ENCODE results near the gene KCNT1.
"Not testable (repeated sequence)": the region's sequence is repeated elsewhere in the genome, so short reads cannot be mapped to it uniquely, and the experiment has no call there.

KCNT1 gene

GRCh38 chr9:135701959-135702721, at the start of gene KCNT1:
TSS of gene KCNT1 (plus strand) at chr9:135702185. CDS start at chr9:135702259, 74 bp downstream.
- no peak for DNase-seq (ENCODE audit: low read depth)

DNA sequence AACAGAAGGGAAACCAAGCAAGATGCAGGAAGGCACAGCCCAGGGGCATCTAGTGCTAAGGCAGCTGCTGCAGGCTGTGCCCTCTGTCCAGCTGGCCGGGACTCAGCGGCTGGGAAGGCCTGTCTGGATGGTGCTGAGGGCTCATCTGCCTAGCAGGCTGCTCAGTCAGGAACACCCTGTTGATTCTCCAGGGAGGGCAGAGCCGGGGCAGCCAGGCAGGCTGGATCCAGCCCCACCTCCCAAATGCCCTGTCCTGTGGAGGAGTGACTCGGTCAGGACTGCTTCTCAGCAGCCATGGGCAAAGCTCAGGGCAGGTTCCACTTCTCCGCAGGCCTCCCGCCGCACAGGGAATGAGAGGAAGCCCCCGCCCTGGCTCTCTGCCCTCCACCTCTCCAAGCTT, 46.7 kb upstream of the KCNT1 start:
- DNase-seq (ENCODE audit: low read depth), result no peak

DNA sequence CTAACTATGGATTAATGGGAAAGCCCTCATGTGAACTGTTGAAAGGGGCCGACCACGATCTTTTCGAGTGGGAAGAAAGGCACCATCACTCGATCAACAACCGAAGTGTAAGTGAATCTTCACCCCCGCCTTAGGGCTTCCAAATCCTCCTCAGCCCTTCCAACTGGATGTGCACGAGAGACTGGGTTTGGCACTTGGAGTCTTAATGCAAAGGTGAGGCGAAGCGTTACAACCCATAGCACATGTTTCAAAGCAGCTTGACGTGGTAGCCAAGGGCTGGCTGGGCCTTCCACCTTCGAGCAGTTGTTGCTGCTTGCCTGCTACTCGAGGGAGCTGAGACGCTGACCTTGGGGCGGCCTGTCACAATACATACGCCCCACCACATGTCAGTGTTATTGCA, 44.6 kb upstream of the KCNT1 start:
- DNase-seq (ENCODE audit: low read depth), result no peak

- no peak for DNase-seq (ENCODE audit: low read depth)
These were observed 42.7 kb upstream of the KCNT1 start for GRCh38 chr9:135659252-135659651.

DNA sequence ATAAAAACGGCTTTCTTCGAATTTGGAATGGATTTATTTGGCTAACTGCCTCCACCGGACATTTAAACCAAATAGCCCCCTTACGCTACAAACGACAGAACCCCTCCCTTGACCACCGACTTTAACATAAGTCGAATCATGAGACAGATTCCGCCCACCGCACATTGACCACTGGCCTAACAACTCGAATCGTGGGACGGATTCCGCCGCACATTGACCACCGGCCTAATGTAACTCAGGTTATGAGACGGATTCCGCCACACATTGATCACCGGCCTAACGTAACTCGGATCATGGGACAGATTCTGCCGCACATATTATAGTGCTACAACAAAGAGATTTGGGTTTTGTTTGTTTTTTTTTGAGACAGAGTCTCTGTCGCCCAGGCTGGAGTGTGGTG, 41.6 kb upstream of the KCNT1 start:
- DNase-seq (ENCODE audit: low read depth), result no peak

- no peak for DNase-seq (ENCODE audit: low read depth)
These were observed 40.0 kb upstream of the KCNT1 start for GRCh38 chr9:135661816-135662560.

- DNase-seq (ENCODE audit: low read depth), result no peak
These were observed 39.1 kb upstream of the KCNT1 start, which contains the start of gene LCN9 for GRCh38 chr9:135662758-135663450. TSS of gene LCN9 (plus strand) at chr9:135663309. CDS start at chr9:135663322, 13 bp downstream.

DNA sequence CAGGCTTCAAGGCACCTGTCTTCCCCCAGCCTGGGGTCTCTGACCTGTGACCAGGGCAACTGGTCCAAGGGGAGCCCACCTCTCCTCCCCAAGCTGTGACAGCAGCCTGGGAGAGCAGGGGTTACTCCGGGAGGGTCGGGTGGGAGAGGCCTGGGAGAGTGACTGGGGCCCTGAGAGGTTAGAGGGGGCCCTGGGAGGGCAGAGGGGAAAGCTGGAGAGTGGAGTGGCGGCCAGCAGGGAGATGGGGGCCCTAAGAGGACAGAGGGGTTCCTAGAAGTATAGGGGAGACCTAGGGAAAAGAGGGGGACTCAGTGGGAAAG, 38.6 kb upstream of the KCNT1 start:
- DNase-seq (ENCODE audit: low read depth), result no peak

GRCh38 chr9:135663857-135664256, 38.1 kb upstream of the KCNT1 start:
- DNase-seq (ENCODE audit: low read depth), result no peak

DNA sequence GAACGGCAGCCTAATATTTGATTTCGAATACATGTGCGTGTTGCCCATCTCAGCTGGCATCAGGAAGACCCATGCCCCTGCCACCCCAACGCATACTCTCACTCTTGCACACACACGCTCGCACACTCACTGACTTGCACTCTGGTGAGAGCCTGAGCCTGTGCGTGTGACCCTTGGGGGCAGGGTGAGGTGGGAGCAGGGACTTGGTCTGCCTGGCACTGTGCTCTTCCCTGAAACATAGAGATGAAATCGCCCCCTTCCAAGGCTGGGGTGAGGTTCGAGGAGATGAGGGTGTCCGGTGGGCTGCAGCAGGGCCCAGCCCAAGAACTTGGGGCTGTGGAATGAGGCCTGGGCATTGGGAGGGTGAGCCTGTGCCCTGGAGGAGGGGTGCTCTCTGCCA, 37.7 kb upstream of the KCNT1 start:
- no peak for DNase-seq (ENCODE audit: low read depth)

DNA sequence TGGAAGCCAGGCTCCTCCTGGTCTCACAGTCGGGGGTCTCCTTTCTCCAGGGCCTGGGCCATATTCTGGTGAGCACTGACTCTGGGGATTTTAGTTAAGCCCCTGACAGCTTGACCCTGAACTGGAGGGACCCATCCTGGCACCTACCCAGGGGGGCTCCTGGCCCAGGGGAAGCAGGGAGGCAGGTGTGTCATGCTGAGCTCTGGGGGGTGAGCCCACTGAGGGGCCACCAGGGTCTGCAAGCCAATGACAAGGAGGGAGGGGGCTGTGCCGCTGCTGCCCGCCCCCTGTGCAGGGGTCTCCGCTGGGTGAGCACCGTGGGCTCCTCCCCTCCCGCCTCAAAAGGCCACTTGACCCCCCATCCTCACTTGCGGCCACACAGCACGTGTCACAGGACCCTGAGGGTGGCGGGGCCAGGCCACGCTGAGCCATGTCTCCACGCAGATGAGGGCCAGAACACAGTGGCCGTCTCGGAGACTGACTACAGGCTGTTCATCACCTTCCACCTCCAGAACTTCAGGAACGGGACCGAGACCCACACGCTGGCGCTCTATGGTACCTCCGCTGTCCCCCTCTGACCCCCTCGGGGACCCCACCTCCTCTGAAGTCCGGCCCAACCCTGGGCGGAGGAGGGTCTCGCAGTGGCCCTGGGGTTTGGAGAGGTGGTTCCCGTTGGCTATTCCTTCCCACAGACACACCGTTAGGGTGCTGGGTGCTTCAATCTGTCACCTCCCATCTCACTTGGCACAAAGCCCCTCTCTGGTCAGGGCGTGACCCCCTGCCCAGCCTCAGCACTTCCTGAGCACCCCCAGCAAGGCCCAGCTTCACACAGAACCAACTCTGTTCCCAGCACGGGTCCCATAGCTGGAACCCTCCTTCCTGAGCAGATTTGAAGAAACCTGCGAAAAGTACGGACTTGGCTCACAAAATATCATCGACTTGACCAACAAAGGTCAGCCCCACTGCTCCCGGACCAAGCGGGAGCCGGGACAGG, 36.9 kb upstream of the KCNT1 start:
- no peak for DNase-seq (ENCODE audit: low read depth)

- no peak for DNase-seq (ENCODE audit: low read depth)
These were observed 36.2 kb upstream of the KCNT1 start for GRCh38 chr9:135665795-135666189.

DNA sequence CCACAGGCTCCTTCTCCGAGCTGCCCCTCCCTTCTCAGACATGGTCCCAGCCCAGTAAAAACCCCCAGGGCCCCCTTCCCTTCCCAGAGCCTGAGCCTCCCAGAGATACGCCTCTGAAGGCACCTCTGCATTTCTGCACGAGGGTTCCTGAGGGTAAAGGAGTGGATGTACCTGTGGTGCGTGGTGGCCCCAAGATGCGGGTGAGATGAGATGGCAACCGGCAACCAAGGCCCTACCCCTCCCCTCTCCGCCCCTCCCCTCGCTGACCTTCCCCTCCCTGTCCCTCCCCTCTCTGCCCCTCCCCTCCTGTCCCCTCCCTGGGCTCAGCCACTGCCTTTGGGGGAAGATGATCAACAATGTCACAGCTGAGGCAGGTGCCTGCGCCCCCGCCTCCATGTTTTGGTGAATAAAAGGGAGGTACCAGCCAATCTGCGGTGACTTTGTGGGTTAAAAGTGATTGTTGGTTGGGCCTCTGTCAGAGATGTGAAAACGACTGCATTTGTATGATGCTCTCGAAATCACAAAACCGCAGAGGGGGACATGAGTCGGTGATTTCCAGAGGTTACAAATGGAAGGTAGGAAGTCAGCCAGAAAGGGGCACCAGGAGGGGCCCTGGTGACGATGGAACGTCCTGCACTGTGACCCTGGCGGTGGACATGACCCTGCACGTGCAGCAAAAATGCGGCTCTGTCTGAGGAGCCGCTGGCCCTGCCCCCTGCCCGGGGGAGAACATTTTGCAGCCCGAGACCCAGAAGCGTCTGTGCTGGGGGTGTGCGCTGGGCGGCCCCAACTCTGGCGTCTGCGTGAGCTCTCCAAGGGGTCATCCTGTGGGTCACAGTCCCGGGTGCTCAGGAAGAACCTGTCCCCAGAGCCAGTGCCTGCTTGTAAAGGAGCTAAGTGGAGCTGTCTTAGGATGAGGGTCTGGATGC, 35.2 kb upstream of the KCNT1 start:
- no peak for DNase-seq (ENCODE audit: low read depth)

GRCh38 chr9:135667463-135668001, 34.5 kb upstream of the KCNT1 start:
- DNase-seq (ENCODE audit: low read depth), result no peak

GRCh38 chr9:135669018-135669417, 33.0 kb upstream of the KCNT1 start:
- DNase-seq (ENCODE audit: low read depth), result not testable (repeated sequence)

DNA sequence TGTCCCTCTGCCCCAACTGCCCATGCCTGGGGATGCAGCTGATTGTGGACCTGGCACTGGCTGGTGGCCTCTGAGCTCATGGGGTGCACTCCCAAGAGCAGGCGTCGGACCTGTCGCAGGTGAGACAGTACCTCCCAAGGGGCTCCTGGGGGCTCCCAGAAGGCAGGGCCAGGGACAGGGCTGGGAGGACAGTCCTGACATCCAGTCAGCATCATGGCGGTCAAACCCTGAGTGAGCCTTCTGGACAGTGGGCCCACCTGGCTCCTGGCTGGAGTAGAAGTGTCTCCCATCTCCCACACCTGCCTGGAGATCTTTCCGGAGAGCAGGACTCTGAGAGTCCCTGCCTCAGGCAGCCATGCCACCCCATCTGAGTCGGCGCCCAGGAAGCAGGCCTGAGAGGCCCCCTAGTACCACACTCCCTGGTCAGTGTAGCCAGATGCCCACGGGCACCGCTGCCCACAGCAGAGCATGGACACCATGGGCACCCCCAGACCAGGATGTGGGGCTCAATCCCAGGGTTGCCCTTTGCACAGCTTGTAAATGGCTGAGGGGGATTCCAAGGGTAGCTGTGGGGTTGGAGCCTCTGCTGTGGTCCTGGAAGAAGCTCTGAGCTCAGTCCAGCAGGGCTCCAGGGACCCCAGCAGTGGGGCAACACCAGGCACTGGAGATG, 32.2 kb upstream of the KCNT1 start:
- DNase-seq (ENCODE audit: low read depth), result no peak

DNA sequence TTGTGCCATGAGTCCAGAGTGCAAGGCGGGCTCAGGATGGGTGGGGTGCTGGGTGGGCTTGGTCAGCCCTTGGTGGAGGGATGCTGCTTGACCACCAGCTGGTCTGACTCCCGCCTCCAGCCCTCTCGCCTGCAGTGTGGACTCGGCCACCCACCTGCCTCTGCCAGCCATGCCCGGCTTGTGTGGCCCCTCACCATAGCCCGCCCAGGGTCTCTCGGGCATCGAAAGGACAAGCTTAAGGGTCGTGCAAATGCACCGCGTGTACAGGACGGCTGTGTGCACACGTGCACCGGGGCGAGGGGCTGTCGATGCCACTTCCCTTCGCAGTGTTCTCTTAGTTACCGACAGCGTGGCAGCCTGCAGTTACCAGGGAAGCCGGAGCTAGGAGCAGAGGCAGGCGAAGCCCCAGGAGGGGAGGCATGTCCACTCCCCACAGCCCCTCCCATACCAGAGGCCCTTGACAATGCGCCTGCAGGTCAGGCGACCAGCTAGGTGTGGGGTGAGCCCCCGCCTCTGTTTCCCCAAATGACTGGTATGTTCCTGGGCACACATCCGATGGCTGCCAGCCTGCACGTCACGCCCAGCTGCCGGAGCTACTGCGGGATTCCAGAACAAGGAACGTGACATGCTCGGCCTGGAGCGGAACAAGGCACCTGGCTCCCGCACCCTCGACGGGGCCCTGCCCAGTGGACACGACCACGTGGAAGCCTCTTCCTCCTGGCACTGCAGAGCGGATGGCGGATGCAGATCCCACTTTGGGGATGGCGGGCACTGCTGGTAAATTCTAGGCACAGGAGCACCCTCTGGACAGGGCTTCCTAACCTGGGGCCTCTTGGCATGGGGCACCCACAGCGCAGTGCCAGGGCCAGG, 31.0 kb upstream of the KCNT1 start:
- no peak for DNase-seq (ENCODE audit: low read depth)

GRCh38 chr9:135671591-135672041, 30.4 kb upstream of the KCNT1 start:
- DNase-seq (ENCODE audit: low read depth), result no peak

- DNase-seq (ENCODE audit: low read depth), result not testable (repeated sequence)
These were observed 29.2 kb upstream of the KCNT1 start for GRCh38 chr9:135672786-135673185.
